GM06990 (cell line): Measurements from ENCODE around the gene ZNF680.
"Not testable (repeated sequence)": the region's sequence is repeated elsewhere in the genome, so short reads cannot be mapped to it uniquely, and the experiment has no call there.

Experiments
- DNase-seq: peaks from one replicate; pipeline ENCODE4 v3.0.0-alpha.2; 2011; ENCODE audit not compliant: insufficient read length; ENCODE audit errors: extremely low read depth
- H3K27me3 ChIP-seq: replicated peaks from 2 replicates; pipeline ENCODE4 v1.6.0; 2011; ENCODE audit warnings: low read length; ENCODE audit not compliant: control insufficient read depth, insufficient read depth
- H3K36me3 ChIP-seq: 2 replicates; pipeline ENCODE4 v1.5.1; 2011; ENCODE audit warnings: low read length; ENCODE audit not compliant: control insufficient read depth, insufficient read depth
- H3K4me3 ChIP-seq: replicated peaks from 2 replicates; pipeline ENCODE4 v1.5.1; 2011; ENCODE audit warnings: low read depth, mild to moderate bottlenecking, control low read depth, low read length
- TF ChIP-seq, protein P1 (sequence below): IDR thresholded peaks from 2 replicates; pipeline ENCODE4 v1.5.1; 2011; ENCODE audit warnings: low read length, control low read depth, mild to moderate bottlenecking, inconsistent platforms; ENCODE audit not compliant: insufficient read depth, poor library complexity, severe bottlenecking

The ZNF680 gene

DNA sequence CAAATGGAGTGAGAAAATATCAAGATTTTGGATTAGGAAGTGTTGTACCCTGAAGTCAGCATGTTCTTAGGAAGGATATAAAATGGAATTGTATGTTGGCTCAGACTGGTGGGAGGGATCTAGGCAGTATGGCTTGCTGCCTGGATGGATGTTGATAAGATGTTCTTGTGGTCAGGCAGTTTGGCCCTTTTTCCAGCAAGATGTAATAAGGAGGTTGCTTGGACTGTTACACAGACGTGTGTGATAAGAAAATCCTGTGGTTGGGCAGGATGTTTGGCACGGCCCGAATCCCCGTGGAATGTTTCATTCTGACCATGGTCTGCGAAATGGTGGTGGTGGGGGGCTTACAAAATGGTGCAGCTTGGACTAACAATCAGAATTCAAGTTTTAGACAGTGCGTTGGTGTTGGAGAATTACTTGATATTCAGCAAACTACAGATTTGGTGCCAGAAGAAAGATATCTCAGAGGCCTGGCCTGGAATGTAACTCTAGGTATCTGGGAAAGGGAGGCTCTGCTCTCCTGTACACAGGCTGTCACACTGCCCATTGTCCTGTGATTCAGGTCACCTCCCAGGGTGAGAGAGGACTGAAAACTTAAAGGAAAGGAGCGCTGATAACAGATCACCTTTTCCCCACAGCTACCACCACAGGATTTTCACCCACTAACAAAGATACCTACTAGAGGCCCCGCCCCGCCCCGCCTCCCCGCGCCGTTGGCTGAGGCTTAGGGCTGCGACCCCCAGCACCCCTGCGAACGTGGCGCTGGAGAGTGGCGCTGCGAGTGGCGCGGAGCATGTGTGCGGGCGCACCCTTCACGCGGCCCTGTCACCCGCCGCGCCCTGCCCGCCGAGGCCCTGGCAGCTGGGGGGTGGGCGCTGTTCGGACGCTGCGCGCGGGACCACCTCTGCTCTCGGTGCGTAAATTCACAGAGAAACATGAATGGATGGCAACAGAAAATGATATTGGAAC, 19.3 kb upstream of the ZNF680 start:
- TF ChIP-seq, protein P1, sequence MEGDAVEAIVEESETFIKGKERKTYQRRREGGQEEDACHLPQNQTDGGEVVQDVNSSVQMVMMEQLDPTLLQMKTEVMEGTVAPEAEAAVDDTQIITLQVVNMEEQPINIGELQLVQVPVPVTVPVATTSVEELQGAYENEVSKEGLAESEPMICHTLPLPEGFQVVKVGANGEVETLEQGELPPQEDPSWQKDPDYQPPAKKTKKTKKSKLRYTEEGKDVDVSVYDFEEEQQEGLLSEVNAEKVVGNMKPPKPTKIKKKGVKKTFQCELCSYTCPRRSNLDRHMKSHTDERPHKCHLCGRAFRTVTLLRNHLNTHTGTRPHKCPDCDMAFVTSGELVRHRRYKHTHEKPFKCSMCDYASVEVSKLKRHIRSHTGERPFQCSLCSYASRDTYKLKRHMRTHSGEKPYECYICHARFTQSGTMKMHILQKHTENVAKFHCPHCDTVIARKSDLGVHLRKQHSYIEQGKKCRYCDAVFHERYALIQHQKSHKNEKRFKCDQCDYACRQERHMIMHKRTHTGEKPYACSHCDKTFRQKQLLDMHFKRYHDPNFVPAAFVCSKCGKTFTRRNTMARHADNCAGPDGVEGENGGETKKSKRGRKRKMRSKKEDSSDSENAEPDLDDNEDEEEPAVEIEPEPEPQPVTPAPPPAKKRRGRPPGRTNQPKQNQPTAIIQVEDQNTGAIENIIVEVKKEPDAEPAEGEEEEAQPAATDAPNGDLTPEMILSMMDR: no peak
- no peak overlapping the region for H3K4me3 ChIP-seq
- no peak for DNase-seq

DNA sequence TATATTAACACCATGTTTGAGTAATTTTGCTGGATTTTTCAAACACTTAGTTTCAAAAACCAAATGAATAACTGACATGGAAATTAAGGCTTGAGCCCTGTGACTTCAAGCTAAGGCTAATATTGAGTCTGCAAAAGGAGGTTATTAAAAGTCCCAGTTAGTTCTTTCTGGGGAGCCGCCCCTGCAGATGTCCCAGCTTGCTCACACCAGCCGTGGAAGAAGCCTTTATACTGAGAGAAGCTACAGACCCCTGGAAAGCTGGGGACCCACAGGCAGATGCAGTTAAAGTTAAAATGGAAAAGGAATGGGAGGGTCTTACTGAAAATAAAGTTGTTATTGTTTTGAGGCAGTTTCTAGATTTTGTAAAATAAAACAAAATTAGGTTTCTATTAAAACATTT, 18.5 kb upstream of the ZNF680 start:
- Histone ChIP-seq H3K36me3 (no peaks in the 10 kb centered on the region), H3K27me3 (no peaks in the 10 kb centered on the region), H3K4me3 (no peak overlapping the region)
- DNase-seq: no peak
- TF ChIP-seq, protein P1: no peak

More for the DNA sequence above, 19.3 kb upstream of the ZNF680 start:
- no peaks in the 10 kb centered on the region for H3K27me3 ChIP-seq
- H3K36me3 ChIP-seq: no peaks in the 10 kb centered on the region

DNA sequence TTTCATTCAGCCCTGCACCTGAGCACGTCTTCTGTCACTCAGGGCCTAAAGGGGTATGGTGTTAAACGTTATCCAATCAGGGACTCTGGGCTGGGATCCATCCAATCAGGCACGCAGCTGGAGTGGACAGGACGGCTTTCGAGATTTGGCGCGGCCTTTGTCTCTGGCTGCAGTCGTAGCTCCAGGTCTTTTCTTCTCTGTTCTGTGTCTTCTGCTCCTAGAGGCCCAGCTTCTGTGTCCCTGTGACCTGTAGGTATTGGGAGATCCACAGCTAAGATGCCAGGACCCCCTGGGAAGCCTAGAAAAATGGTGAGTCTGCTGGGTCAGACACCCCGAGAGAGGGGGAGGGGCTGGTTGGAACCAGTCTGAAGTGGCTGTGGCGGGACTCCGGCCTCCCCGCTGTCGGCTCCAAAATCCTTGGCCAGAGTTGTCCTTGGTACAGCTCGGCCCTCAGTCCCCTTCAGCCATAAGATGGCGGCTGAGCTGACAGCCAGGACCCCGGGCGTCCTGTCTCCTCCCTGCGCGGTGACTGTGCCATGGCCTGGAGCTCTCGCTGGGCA, 11.7 kb upstream of the ZNF680 start:
- Histone ChIP-seq H3K4me3 (no peak overlapping the region), H3K27me3 (no peaks in the 10 kb centered on the region), H3K36me3 (no peaks in the 10 kb centered on the region)
- DNase-seq: no peak
- TF ChIP-seq, protein P1: no peak

DNA sequence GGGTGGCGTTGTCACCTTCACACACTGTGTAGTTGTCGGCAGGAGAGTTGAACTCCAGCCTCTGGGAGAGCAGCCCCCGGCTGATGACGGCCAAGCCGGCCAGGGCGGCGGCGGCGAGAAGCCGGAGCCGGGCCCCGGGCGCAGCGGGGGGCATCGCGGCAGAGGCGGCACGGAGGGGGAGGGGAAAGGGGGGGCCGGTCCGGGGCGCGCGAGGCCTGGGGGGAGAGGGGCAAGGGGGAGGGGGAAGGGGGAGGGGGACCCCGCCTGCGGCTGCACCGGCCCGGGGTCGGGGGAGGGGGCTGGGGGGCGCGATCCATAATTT, 7.4 kb upstream of the ZNF680 start:
- not testable (repeated sequence) for H3K4me3 ChIP-seq, DNase-seq, H3K36me3 ChIP-seq, H3K27me3 ChIP-seq

DNA sequence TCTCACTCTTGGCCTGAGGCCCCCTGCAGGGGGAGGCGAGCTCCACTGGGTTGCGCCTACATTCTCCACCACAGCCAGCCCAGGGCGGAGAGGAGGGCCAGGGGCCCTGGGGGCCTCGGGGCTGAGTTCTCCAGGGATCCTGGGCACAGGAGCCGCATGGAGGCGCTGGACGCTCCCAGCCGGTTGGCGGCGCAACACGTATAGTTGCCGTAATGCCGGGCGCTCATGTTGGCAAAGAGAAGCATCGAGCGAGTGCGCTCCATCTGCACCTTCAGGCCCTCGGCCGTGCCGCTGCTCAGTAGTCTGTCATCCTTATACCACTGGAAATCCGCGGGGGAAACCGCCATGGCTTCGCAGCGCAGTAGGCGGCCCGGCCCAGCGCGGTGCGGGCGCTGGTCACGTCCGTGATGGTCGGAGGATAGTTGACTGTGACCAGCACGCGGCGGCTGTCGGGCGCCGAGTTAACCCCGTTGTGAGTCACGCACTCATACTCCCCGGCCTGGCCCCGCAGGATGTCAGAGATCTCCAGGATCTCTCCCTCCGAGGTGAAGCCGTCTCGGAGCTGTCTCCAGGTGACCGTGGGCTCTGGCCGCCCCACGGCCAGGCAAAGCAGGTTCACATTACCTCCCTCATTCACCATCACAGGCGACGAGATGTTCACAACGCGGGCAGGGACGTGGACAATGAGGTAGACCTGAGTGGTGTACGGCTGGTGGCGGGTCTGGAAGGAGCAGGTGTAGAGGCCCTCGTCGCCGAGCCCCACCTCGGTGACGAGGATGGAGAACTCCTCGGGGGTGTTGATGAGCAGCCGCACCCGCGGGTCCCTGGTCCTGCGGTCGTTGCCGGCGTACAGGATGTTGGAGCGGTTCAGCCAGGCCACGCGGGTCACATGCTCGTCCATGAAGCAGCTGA, 6.8 kb upstream of the ZNF680 start:
- not testable (repeated sequence) for H3K27me3 ChIP-seq, H3K4me3 ChIP-seq, H3K36me3 ChIP-seq, DNase-seq

DNA sequence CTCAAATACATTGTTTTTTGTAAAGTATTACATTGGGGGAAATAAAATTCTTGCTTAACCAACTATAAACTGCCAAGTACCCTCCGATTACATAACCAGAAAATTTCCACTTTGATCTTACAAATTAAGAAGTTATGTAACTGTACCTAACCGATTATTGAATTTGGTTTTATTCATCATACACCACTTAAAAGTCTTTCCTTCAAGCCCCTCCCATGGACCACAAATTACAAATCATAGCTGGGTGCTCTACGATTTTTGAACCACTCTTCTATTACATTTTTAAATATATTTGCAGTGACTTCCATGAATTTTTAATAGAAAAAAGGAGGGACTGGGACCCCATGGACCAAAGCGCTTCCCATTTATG, 630 bp downstream of the ZNF680 start:
- Histone ChIP-seq H3K36me3 (no peaks in the 10 kb centered on the region), H3K4me3 (peak overlapping the region; percentile 79), H3K27me3 (no peaks in the 10 kb centered on the region)
- no peak for DNase-seq
- TF ChIP-seq, protein P1: no peak
